GM21619 (cell line): ENCODE data around the gene RPS13.
"Not testable (repeated sequence)": the region's sequence is repeated elsewhere in the genome, so short reads cannot be mapped to it uniquely, and the experiment has no call there.

Experiments
- ATAC-seq: cut with Tn5 transposase; IDR thresholded peaks from one replicate; pipeline ENCODE4 v1.9.1; 2021; ENCODE audit not compliant: unreplicated experiment

The RPS13 gene

GRCh38 chr11:17077520-17078401 is at the start of gene RPS13:
Gene RPS13 (minus strand): TSS chr11:17077667. CDS start chr11:17077641, 26 bp downstream.
- peak; percentile 96 for ATAC-seq

GRCh38 chr11:17121981-17122380 is 44.5 kb upstream of the RPS13 start:
- no peak for ATAC-seq

- no peak for ATAC-seq
These were observed 39.8 kb upstream of the RPS13 start for GRCh38 chr11:17117262-17117661.

GRCh38 chr11:17116117-17116516 is 38.6 kb upstream of the RPS13 start:
- ATAC-seq = no peak

- ATAC-seq = not testable (repeated sequence)
These were observed 30.3 kb upstream of the RPS13 start for GRCh38 chr11:17107745-17108144.

GRCh38 chr11:17105404-17106040 is 28.1 kb upstream of the RPS13 start:
- ATAC-seq = not testable (repeated sequence)

- no peak for ATAC-seq
These were observed 25.0 kb upstream of the RPS13 start for GRCh38 chr11:17102462-17102861.

- ATAC-seq = no peak
These were observed 21.2 kb upstream of the RPS13 start for GRCh38 chr11:17098658-17099057.

GRCh38 chr11:17098038-17098437 is 20.6 kb upstream of the RPS13 start:
- ATAC-seq = no peak

GRCh38 chr11:17085976-17086375 is 8.5 kb upstream of the RPS13 start:
- ATAC-seq = not testable (repeated sequence)

GRCh38 chr11:17077240-17077519 is 287 bp downstream of the RPS13 start:
- peak; percentile 3 for ATAC-seq

- no peak for ATAC-seq
These were observed 789 bp downstream of the RPS13 start for GRCh38 chr11:17076517-17077239.

GRCh38 chr11:17075506-17075905 is 2.0 kb downstream of the RPS13 start:
- no peak for ATAC-seq

- ATAC-seq = no peak
These were observed 4.0 kb downstream of the RPS13 start for GRCh38 chr11:17073370-17074027.

- ATAC-seq = no peak
These were observed 10.1 kb downstream of the RPS13 start for GRCh38 chr11:17067417-17067816.

GRCh38 chr11:17066691-17067090 is 10.8 kb downstream of the RPS13 start:
- no peak for ATAC-seq

GRCh38 chr11:17063171-17064002 is 14.1 kb downstream of the RPS13 start:
- ATAC-seq = peak; percentile 77

- not testable (repeated sequence) for ATAC-seq
These were observed 26.3 kb downstream of the RPS13 start for GRCh38 chr11:17051146-17051545.

- ATAC-seq = not testable (repeated sequence)
These were observed 29.0 kb downstream of the RPS13 start for GRCh38 chr11:17048491-17048890.

GRCh38 chr11:17046690-17047089 is 30.8 kb downstream of the RPS13 start:
- ATAC-seq = no peak
